ENCODE measurements around the gene SCART1. TPM values are rescaled to one million over a fixed set of nuclear protein-coding genes. Genes with fewer than 3 reads are reported as not detected.

The SCART1 gene
- total and polyA plus RNA-seq, 7 experiments from 2014 or later: 0.03 to 8.6 (median 4.4) TPM; not detected in 1

- CTCF ChIA-PET: no interaction called here
- Histone ChIP-seq H3K4me1 (ENCODE audit: control insufficient read depth in 2 of 2, insufficient read depth in 2 of 2, low read length in 2 of 2) (peaks cover 0 to under 1% of the 10 kb centered on the region in 2 donors), H3K9me3 (ENCODE audit: control insufficient read depth in 2 of 3, low read length in 3 of 3) (peaks cover 0 to 4% (median 0%) of the 10 kb centered on the region in 3 experiments), H3K27ac (ENCODE audit: low read depth, low read length) (no peak overlapping the region), H3K4me3 (ENCODE audit: low read length) (no peak overlapping the region), H3K27me3 (ENCODE audit: control insufficient read depth in 2 of 2, insufficient read depth in 2 of 2, low read length in 2 of 2) (no peaks in the 10 kb centered on the region), H3K36me3 (ENCODE audit: control insufficient read depth in 2 of 3, insufficient read depth in 3 of 3, low read length in 3 of 3) (no peaks in the 10 kb centered on the region)
- Mint-ChIP-seq H3K4me3 (no peak overlapping the region), H3K4me1 (peaks cover 0 to under 1% (median 0%) of the 10 kb centered on the region in 7 donors), H3K36me3 (peaks cover 0 to 33% (median 11%) of the 10 kb centered on the region in 5 donors), H3K9me3 (peaks cover 0 to 39% (median 28%) of the 10 kb centered on the region in 11 donors), H3K27ac (no peak overlapping the region), H3K27me3 (peaks cover 0 to 24% (median 0%) of the 10 kb centered on the region in 5 donors)
- intact Hi-C loops (cut with micrococcal nuclease): no loop called here
- ATAC-seq (no peak), DNase-seq (no peak)
- POLR2A ChIA-PET: no interaction called here
Observed at GRCh38 chr10:133481086-133481643, 27.4 kb downstream of the SCART1 start.

- Histone ChIP-seq H3K4me1 (ENCODE audit: control insufficient read depth in 2 of 2, insufficient read depth in 2 of 2, low read length in 2 of 2) (no peaks in the 10 kb centered on the region), H3K27ac (ENCODE audit: low read depth, low read length) (no peak overlapping the region), H3K9me3 (ENCODE audit: control insufficient read depth in 2 of 3, low read length in 3 of 3) (peaks cover 0 to 8% (median 0%) of the 10 kb centered on the region in 3 experiments), H3K36me3 (ENCODE audit: control insufficient read depth in 2 of 3, insufficient read depth in 3 of 3, low read length in 3 of 3) (no peaks in the 10 kb centered on the region), H3K27me3 (ENCODE audit: control insufficient read depth in 2 of 2, insufficient read depth in 2 of 2, low read length in 2 of 2) (no peaks in the 10 kb centered on the region), H3K4me3 (ENCODE audit: low read length) (no peak overlapping the region)
- Mint-ChIP-seq H3K4me1 (no peaks in the 10 kb centered on the region), H3K36me3 (peaks cover 3 to 38% (median 13%) of the 10 kb centered on the region in 5 donors), H3K9me3 (peaks cover under 1 to 44% (median 33%) of the 10 kb centered on the region in 11 donors), H3K27ac (no peak overlapping the region), H3K27me3 (peaks cover 0 to 24% (median 0%) of the 10 kb centered on the region in 5 donors), H3K4me3 (no peak overlapping the region)
- POLR2A ChIA-PET: no interaction called here
- CTCF ChIA-PET: no interaction called here
- DNase-seq (no peak), ATAC-seq (no peak)
- intact Hi-C loops (cut with micrococcal nuclease): no loop called here
Observed at GRCh38 chr10:133481657-133482056, 27.9 kb downstream of the SCART1 start.

DNA sequence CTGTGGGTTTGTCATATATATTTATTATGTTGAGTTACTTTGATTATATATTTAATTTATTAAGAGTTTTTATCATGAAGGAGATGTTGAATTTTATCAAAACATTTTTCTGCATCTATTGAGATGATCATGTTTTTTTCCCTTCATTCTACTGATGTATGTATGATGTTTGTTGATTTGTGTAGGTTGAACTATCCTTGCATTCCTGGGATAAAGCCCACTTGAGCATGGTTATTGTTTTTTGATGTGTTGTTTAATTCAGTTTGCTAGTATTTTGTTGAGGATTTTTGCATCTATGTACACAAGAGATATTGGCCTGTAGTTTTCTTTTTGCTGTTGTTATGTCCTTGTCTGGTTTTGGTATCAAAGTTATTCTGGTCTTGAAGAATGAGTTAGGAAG lies 31.1 kb downstream of the SCART1 start:
- no peak for DNase-seq
- H3K36me3 ChIP-seq (ENCODE audit: control insufficient read depth in 2 of 3, insufficient read depth in 3 of 3, low read length in 3 of 3): no peaks in the 10 kb centered on the region
- Mint-ChIP-seq H3K4me3 (no peak overlapping the region), H3K27me3 (peaks cover 0 to 24% (median 0%) of the 10 kb centered on the region in 5 donors), H3K36me3 (peaks cover 5 to 50% (median 18%) of the 10 kb centered on the region in 5 donors), H3K27ac (no peak overlapping the region), H3K9me3 (peaks cover 5 to 64% (median 47%) of the 10 kb centered on the region in 11 donors), H3K4me1 (no peaks in the 10 kb centered on the region)
- no peaks in the 10 kb centered on the region for H3K4me1 ChIP-seq (ENCODE audit: control insufficient read depth in 2 of 2, insufficient read depth in 2 of 2, low read length in 2 of 2)
- intact Hi-C loops (cut with micrococcal nuclease): no loop called here
- no peak overlapping the region for H3K4me3 ChIP-seq (ENCODE audit: low read length)
- peaks cover 0 to 25% (median 0%) of the 10 kb centered on the region in 3 experiments for H3K9me3 ChIP-seq (ENCODE audit: control insufficient read depth in 2 of 3, low read length in 3 of 3)
- no peak for ATAC-seq
- ChIA-PET CTCF (no interaction called here), POLR2A (no interaction called here)
- no peak overlapping the region for H3K27ac ChIP-seq (ENCODE audit: low read depth, low read length)
- H3K27me3 ChIP-seq (ENCODE audit: control insufficient read depth in 2 of 2, insufficient read depth in 2 of 2, low read length in 2 of 2): no peaks in the 10 kb centered on the region

DNA sequence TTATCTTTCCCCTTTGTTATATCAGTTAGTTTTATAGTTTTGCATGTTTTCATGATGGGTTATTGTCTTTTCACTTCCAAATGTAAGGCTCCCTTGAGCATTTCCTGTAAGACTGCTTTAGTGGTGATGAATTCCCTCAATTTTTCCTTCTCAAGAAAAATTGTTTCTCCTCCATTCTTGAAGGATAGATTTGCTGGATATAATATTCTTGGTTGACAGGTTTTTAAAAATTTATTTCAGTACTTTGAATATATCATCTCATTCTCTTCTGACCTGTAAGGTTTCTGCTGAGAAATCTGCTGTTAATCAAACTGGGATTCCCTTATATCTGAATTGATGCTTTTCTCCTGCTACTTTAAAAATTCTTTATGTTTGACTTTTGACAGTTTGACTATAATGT lies 33.3 kb downstream of the SCART1 start:
- ChIA-PET CTCF (interaction anchor here (1.2 kb wide), 1 partner anchor 116 kb away, joined by 3 read pairs; no protein-coding TSS in a partner anchor), POLR2A (no interaction called here)
- Histone ChIP-seq H3K36me3 (ENCODE audit: control insufficient read depth in 2 of 3, insufficient read depth in 3 of 3, low read length in 3 of 3) (no peaks in the 10 kb centered on the region), H3K27me3 (ENCODE audit: control insufficient read depth in 2 of 2, insufficient read depth in 2 of 2, low read length in 2 of 2) (no peaks in the 10 kb centered on the region), H3K4me1 (ENCODE audit: control insufficient read depth in 2 of 2, insufficient read depth in 2 of 2, low read length in 2 of 2) (no peaks in the 10 kb centered on the region), H3K9me3 (ENCODE audit: control insufficient read depth in 2 of 3, low read length in 3 of 3) (peaks cover 0 to 25% (median 0%) of the 10 kb centered on the region in 3 experiments), H3K4me3 (ENCODE audit: low read length) (no peak overlapping the region), H3K27ac (ENCODE audit: low read depth, low read length) (no peak overlapping the region)
- H3K27ac Mint-ChIP-seq: no peak overlapping the region
- DNase-seq (no peak), ATAC-seq (no peak)
- H3K4me3 Mint-ChIP-seq: no peak overlapping the region
- intact Hi-C loops (cut with micrococcal nuclease): no loop called here
- H3K27me3 Mint-ChIP-seq: peaks cover 0 to 24% (median 0%) of the 10 kb centered on the region in 5 donors
- H3K4me1 Mint-ChIP-seq: peaks cover 0 to 4% (median 0%) of the 10 kb centered on the region in 7 donors
- peaks cover 5 to 57% (median 24%) of the 10 kb centered on the region in 5 donors for H3K36me3 Mint-ChIP-seq
- H3K9me3 Mint-ChIP-seq: peaks cover 5 to 76% (median 49%) of the 10 kb centered on the region in 11 donors

- Histone ChIP-seq H3K27me3 (ENCODE audit: control insufficient read depth in 2 of 2, insufficient read depth in 2 of 2, low read length in 2 of 2) (no peaks in the 10 kb centered on the region), H3K4me3 (ENCODE audit: low read length) (no peak overlapping the region), H3K36me3 (ENCODE audit: control insufficient read depth in 2 of 3, insufficient read depth in 3 of 3, low read length in 3 of 3) (no peaks in the 10 kb centered on the region), H3K9me3 (ENCODE audit: control insufficient read depth in 2 of 3, low read length in 3 of 3) (peaks cover 0 to 25% (median 0%) of the 10 kb centered on the region in 3 experiments), H3K4me1 (ENCODE audit: control insufficient read depth in 2 of 2, insufficient read depth in 2 of 2, low read length in 2 of 2) (no peaks in the 10 kb centered on the region), H3K27ac (ENCODE audit: low read depth, low read length) (no peak overlapping the region)
- no peak for DNase-seq
- Mint-ChIP-seq H3K27me3 (peaks cover 0 to 24% (median 0%) of the 10 kb centered on the region in 5 donors), H3K36me3 (peaks cover 5 to 48% (median 18%) of the 10 kb centered on the region in 5 donors), H3K4me1 (peaks cover 0 to 4% (median 0%) of the 10 kb centered on the region in 7 donors), H3K9me3 (peaks cover 5 to 65% (median 44%) of the 10 kb centered on the region in 11 donors), H3K27ac (no peak overlapping the region), H3K4me3 (no peak overlapping the region)
- POLR2A ChIA-PET: no interaction called here
- ATAC-seq: no peak
- CTCF ChIA-PET: no interaction called here
- intact Hi-C loops (cut with micrococcal nuclease): no loop called here
Observed at GRCh38 chr10:133488354-133488753, 34.6 kb downstream of the SCART1 start.

GRCh38 chr10:133489816-133490588 lies 36.3 kb downstream of the SCART1 start:
- Histone ChIP-seq H3K9me3 (ENCODE audit: control insufficient read depth in 2 of 3, low read length in 3 of 3) (peaks cover 0 to 21% (median 0%) of the 10 kb centered on the region in 3 experiments), H3K27me3 (ENCODE audit: control insufficient read depth in 2 of 2, insufficient read depth in 2 of 2, low read length in 2 of 2) (no peaks in the 10 kb centered on the region), H3K36me3 (ENCODE audit: control insufficient read depth in 2 of 3, insufficient read depth in 3 of 3, low read length in 3 of 3) (no peaks in the 10 kb centered on the region), H3K4me1 (ENCODE audit: control insufficient read depth in 2 of 2, insufficient read depth in 2 of 2, low read length in 2 of 2) (no peaks in the 10 kb centered on the region), H3K4me3 (ENCODE audit: low read length) (no peak overlapping the region), H3K27ac (ENCODE audit: low read depth, low read length) (no peak overlapping the region)
- Mint-ChIP-seq H3K36me3 (peaks cover 2 to 35% (median 17%) of the 10 kb centered on the region in 5 donors), H3K27ac (no peak overlapping the region), H3K4me3 (no peak overlapping the region), H3K9me3 (peaks cover 5 to 51% (median 36%) of the 10 kb centered on the region in 11 donors), H3K27me3 (peaks cover 0 to 18% (median 0%) of the 10 kb centered on the region in 5 donors), H3K4me1 (peaks cover 0 to 4% (median 0%) of the 10 kb centered on the region in 7 donors)
- DNase-seq (no peak), ATAC-seq (no peak)
- CTCF ChIA-PET: no interaction called here
- POLR2A ChIA-PET: no interaction called here
- intact Hi-C loops (cut with micrococcal nuclease): no loop called here

Measured in naive thymus-derived CD4-positive, alpha-beta T cell (primary cell).